A549 (cell line): ENCODE measurements around the gene NR5A2. TPM values are rescaled to one million over a fixed set of nuclear protein-coding genes. Genes with fewer than 3 reads are reported as not detected.
A peak's percentile ranks its signal among the peaks of the same experiment; 100 is the strongest.

ENCODE experiments used
- ATAC-seq, 2 experiments: fragments of 200-7000 bp in 1 of 2; fragments of >200 bp in 1 of 2; cut with Nextera tagmentation in 1 of 2; cut with Tn5 transposase in 1 of 2; 3 replicates each; pipeline versions ENCODE4 v1.8.0 to v1.9.1; 2018 to 2020; ENCODE audit warnings: mild to moderate bottlenecking in 1 of 2, moderate library complexity in 1 of 2
- CTCF ChIA-PET: fragments of 300-600 bp; sonication (Branson Sonifier 250); formaldehyde crosslinking; extraction: SDS; loops from one replicate; lab custom pipeline; 2021; ENCODE audit warnings: antibody characterized with exemption, inconsistent platforms; lab: Yijun Ruan, JAX
- POLR2A ChIA-PET: fragments of 350-600 bp; formaldehyde crosslinking; extraction: SDS; loops from one replicate; lab custom pipeline; 2021; ENCODE audit warnings: antibody characterized with exemption, inconsistent platforms; lab: Yijun Ruan, JAX
- DNase-seq, 2 experiments: peaks; one replicate each; pipeline versions ENCODE4 v3.0.0 to v3.0.0-alpha.2; 2011 to 2016; ENCODE audit warnings: low read depth in 1 of 2, low spot score in 1 of 2
- FAIRE-seq: peaks from 2 replicates; lab custom pipeline; 2011; peaks lifted over from hg19 to GRCh38; lab: Jason Lieb, UNC
- H3K27ac ChIP-seq, 2 experiments: fragments of >200 bp; sonication (Bioruptor Twin); formaldehyde crosslinking; 3 replicates each; pipeline ENCODE4 v1.5.1; 2016 to 2017
- H3K4me1 ChIP-seq: fragments of >200 bp; sonication (Bioruptor Twin); formaldehyde crosslinking; 3 replicates; pipeline ENCODE4 v1.6.1; 2016
- H3K4me2 ChIP-seq: fragments of >200 bp; sonication (Bioruptor Twin); formaldehyde crosslinking; 3 replicates; pipeline ENCODE4 v1.6.1; 2016
- H3K4me3 ChIP-seq: fragments of >200 bp; sonication (Bioruptor Twin); formaldehyde crosslinking; 3 replicates; pipeline ENCODE4 v1.5.1; 2016
- H3K9me3 ChIP-seq: fragments of >200 bp; sonication (Bioruptor Twin); formaldehyde crosslinking; 3 replicates; pipeline ENCODE4 v1.6.1; 2016
- BCL3 ChIP-seq: fragments of >200 bp; sonication (Bioruptor Twin); formaldehyde crosslinking; IDR thresholded peaks from 3 replicates; pipeline ENCODE4 v1.6.1; 2016
- BHLHE40 ChIP-seq: IDR thresholded peaks from 2 replicates; pipeline ENCODE4 v1.6.1; 2012; ENCODE audit warnings: low read depth, low read length, inconsistent platforms
- CBX2 ChIP-seq: fragments of 200-600 bp; sonication (generic); IDR thresholded peaks from 2 replicates; pipeline ENCODE4 v1.6.1; 2016; ENCODE audit warnings: low read depth, mild to moderate bottlenecking, borderline replicate concordance
- CHD4 ChIP-seq: fragments of 200-600 bp; sonication (generic); IDR thresholded peaks from 2 replicates; pipeline ENCODE4 v1.6.1; 2016; ENCODE audit warnings: antibody characterized with exemption, mild to moderate bottlenecking, borderline replicate concordance
- E2F6 ChIP-seq: IDR thresholded peaks from 2 replicates; pipeline ENCODE4 v1.6.1; 2012; ENCODE audit warnings: low read depth, borderline replicate concordance
- EHF ChIP-seq: fragments of 250-450 bp; sonication (Bioruptor Pico); IDR thresholded peaks from 2 replicates; pipeline ENCODE4 v1.5.0; 2020; ENCODE audit warnings: mild to moderate bottlenecking
- EHMT2 ChIP-seq: fragments of 200-600 bp; sonication (generic); IDR thresholded peaks from 2 replicates; pipeline ENCODE4 v1.6.1; 2016; ENCODE audit warnings: antibody characterized with exemption, low read depth, mild to moderate bottlenecking, moderate library complexity
- FOSL2 ChIP-seq, 2 experiments: fragments of 450-650 bp in 1 of 2; fragments of >200 bp in 1 of 2; sonication (Bioruptor Twin) in 1 of 2; formaldehyde crosslinking; IDR thresholded peaks; 2 replicates each; pipeline versions ENCODE4 v1.5.0 to v1.6.1; 2016 to 2020; ENCODE audit warnings: mild to moderate bottlenecking in 1 of 2, moderate library complexity in 1 of 2
- HES2 ChIP-seq: fragments of >200 bp; sonication (Bioruptor Twin); formaldehyde crosslinking; IDR thresholded peaks from 2 replicates; pipeline ENCODE4 v1.6.1; 2016
- JUNB ChIP-seq: fragments of >200 bp; sonication (Bioruptor Twin); formaldehyde crosslinking; IDR thresholded peaks from 2 replicates; pipeline ENCODE4 v1.6.1; 2016
- KDM1A ChIP-seq: fragments of 200-600 bp; sonication (generic); IDR thresholded peaks from 2 replicates; pipeline ENCODE4 v1.6.1; 2016; ENCODE audit warnings: low read depth, mild to moderate bottlenecking
- MAFK ChIP-seq: fragments of 450-650 bp; IDR thresholded peaks from 2 replicates; pipeline ENCODE4 v1.6.1; 2014; ENCODE audit not compliant: partially characterized antibody
- RAD21 ChIP-seq, 2 experiments: fragments of >200 bp in 1 of 2; sonication (Bioruptor Twin) in 1 of 2; formaldehyde crosslinking in 1 of 2; IDR thresholded peaks in 1 of 2; conservative IDR thresholded peaks in 1 of 2; 2 replicates in 1 of 2; 3 replicates in 1 of 2; pipeline ENCODE4 v1.6.1; 2012 to 2018; ENCODE audit warnings: inconsistent platforms in 1 of 2
- RARB ChIP-seq: fragments of 250-450 bp; sonication (Bioruptor Pico); IDR thresholded peaks from 2 replicates; pipeline ENCODE4 v1.8.0; 2021; ENCODE audit warnings: mild to moderate bottlenecking, moderate library complexity
- RCOR1 ChIP-seq: fragments of 150-350 bp; IDR thresholded peaks from 2 replicates; pipeline ENCODE4 v1.6.1; 2014; ENCODE audit warnings: antibody characterized with exemption, low read length, low read depth
- RFX5 ChIP-seq: fragments of 450-650 bp; IDR thresholded peaks from 2 replicates; pipeline ENCODE4 v1.7.1; 2014; ENCODE audit warnings: antibody characterized with exemption, mild to moderate bottlenecking, moderate library complexity
- TP53 ChIP-seq: fragments of 250-450 bp; sonication (Bioruptor Pico); IDR thresholded peaks from 2 replicates; pipeline ENCODE4 v1.5.0; 2021; ENCODE audit warnings: mild to moderate bottlenecking, moderate library complexity
- ZFP36 ChIP-seq: fragments of 450-650 bp; IDR thresholded peaks from 2 replicates; pipeline ENCODE4 v1.6.1; 2014; ENCODE audit warnings: borderline replicate concordance; ENCODE audit not compliant: partially characterized antibody
- ZSCAN20 ChIP-seq: fragments of 250-450 bp; sonication (Bioruptor Pico); IDR thresholded peaks from 2 replicates; pipeline ENCODE4 v1.8.0; 2022; ENCODE audit warnings: mild to moderate bottlenecking, moderate library complexity
- WGBS: methylation state at CpG from one replicate; pipeline ENCODE4 v1.1.6; 2017; ENCODE audit errors: missing lambda C conversion rate; 5-methylcytosine and 5-hydroxymethylcytosine counted together
- polyA plus RNA-seq, 4 experiments: library from polyadenylated mRNA; depleted of rRNA in 3 of 4; stranded (reverse); fragments of >200 nt; fragmentation: RNase III in 1 of 4; extraction: RNeasy Plus Mini Kit Qiagen cat#74134 plus additional on column Dnase treatment in 1 of 4; gene quantifications; 2 replicates in 3 of 4; 3 replicates in 1 of 4; pipeline ENCODE4 v1.2.3, GENCODE V29; 2011 to 2017

The NR5A2 gene
- polyA plus RNA-seq, 2 of the 4 experiments (the other 2 are of a cell fraction): 12.0 to 24.1 TPM

GRCh38 chr1:200081151-200081968 lies 53.9 kb downstream of the NR5A2 start:
- Histone ChIP-seq H3K4me2 (no peak overlapping the region), H3K9me3 (no peaks in the 10 kb centered on the region), H3K4me3 (no peak overlapping the region), H3K4me1 (peaks cover 19% of the 10 kb centered on the region), H3K27ac (no peak overlapping the region)
- CTCF ChIA-PET: interaction anchor here (0.5 to 1.5 kb wide), 3 partner anchors 10 to 407 kb away, joined by 3 read pairs; no protein-coding TSS in a partner anchor
- no peak for TF ChIP-seq BHLHE40
- no peak for TF ChIP-seq JUNB
- DNase-seq (no peak), FAIRE-seq (no peak), ATAC-seq (no peak)
- POLR2A ChIA-PET: no interaction called here
- 88% methylated on average over 5 of the region's 5 CpGs for WGBS

- FAIRE-seq (no peak), DNase-seq (no peak), ATAC-seq (no peak)
- TF ChIP-seq TP53: no peak
- no peak for TF ChIP-seq ZFP36
- no peak for TF ChIP-seq RARB
- TF ChIP-seq HES2: no peak
- TF ChIP-seq MAFK: no peak
- TF ChIP-seq ZSCAN20 (CRISPR knock-in tag): no peak
- no peak for TF ChIP-seq RAD21 (conservative IDR thresholded peaks at IDR 0.05 in 1 of 2, IDR thresholded peaks at IDR 0.05 in 1 of 2)
- TF ChIP-seq E2F6: no peak
- no peak for TF ChIP-seq CHD4
- no peak for TF ChIP-seq RFX5
- H3K27ac ChIP-seq: no peak overlapping the region
- 86% methylated on average over 3 of the region's 3 CpGs for WGBS
- H3K9me3 ChIP-seq: no peaks in the 10 kb centered on the region
- POLR2A ChIA-PET: no interaction called here
- peaks cover 13% of the 10 kb centered on the region for H3K4me1 ChIP-seq
- no peak overlapping the region for H3K4me3 ChIP-seq
- no peak overlapping the region for H3K4me2 ChIP-seq
- CTCF ChIA-PET: interaction anchor here (0.5 to 1.5 kb wide), 2 partner anchors 72 to 407 kb away, joined by 3 read pairs; no protein-coding TSS in a partner anchor
These were observed 54.4 kb downstream of the NR5A2 start for GRCh38 chr1:200081969-200082245.

- TF ChIP-seq KDM1A (no peak), BCL3 (no peak), CBX2 (no peak), EHMT2 (no peak), EHF (CRISPR knock-in tag) (no peak), FOSL2 (IDR thresholded peaks at IDR 0.05) (no peak), FOSL2 (CRISPR knock-in tag; IDR thresholded peaks at IDR 0.05) (0 out of 2 replicates have a peak, but pooled peaks have one; percentile 8), RCOR1 (no peak), HES2 (no peak)
- TF ChIP-seq, all 56 proteins: peak for 1
- no peak for ATAC-seq
- Histone ChIP-seq H3K27ac (no peak overlapping the region), H3K4me3 (no peak overlapping the region), H3K4me1 (peaks cover 9% of the 10 kb centered on the region), H3K9me3 (no peaks in the 10 kb centered on the region), H3K4me2 (peak overlapping the region; percentile 6; the same call in 1 of the 3 replicates)
- no peak for FAIRE-seq
- ChIA-PET POLR2A (no interaction called here), CTCF (no interaction called here)
- WGBS: 8% methylated on average over 2 of the region's 2 CpGs
- DNase-seq: no peak
These were observed 54.8 kb downstream of the NR5A2 start for GRCh38 chr1:200082329-200082728.
